ENCODE results near the gene NUP214.
A peak's percentile ranks its signal among the peaks of the same experiment; 100 is the strongest.
"Not testable (repeated sequence)": the region's sequence is repeated elsewhere in the genome, so short reads cannot be mapped to it uniquely, and the experiment has no call there.

The NUP214 gene

DNA sequence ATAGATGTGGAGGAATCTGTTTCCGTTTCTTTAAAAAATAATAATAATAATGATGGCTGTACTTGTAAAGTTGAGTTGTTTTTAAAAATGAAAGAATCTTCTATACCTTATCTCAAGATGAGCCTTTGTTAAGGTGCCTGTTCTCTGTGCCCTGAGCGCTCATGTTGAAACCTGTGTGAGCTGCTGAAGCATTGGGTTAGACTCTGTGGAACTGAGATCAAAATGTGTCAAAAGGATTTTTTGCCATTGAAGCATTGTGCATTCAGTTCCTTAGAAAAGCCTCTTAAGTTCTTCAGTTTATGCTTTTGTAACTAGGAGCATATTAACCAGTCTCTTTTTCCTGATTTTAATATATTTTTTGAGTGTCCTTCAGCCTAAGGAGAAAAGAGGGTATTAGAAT lies 67.7 kb downstream of the NUP214 start:
- no peak for DNase-seq (ENCODE audit: low read depth, low spot score)

DNA sequence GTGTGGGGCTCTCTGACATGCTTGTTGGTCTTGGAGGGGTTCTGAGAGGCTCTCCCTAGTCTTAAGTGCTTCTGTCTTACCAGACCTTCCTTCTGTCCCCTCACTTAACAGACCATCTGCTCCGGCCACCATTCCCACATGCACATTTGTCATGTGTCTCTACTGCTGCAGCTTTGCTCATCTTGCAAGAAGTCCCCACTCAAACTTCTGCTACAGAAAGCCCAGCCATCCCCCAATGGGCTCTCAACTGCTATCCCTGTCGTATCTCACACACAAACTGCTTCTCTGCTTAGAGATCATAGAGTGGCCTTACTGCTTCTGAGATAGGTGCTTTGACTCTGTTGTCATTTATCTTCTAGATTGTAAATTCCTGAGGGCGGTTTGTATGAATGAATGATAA lies 69.4 kb downstream of the NUP214 start:
- no peak for DNase-seq (ENCODE audit: low read depth, low spot score)

GRCh38 chr9:131197160-131197911 lies 72.0 kb downstream of the NUP214 start:
- DNase-seq (ENCODE audit: low read depth, low spot score): no peak

- DNase-seq (ENCODE audit: low read depth, low spot score): no peak
These were observed 72.8 kb downstream of the NUP214 start for GRCh38 chr9:131198041-131198715.

DNA sequence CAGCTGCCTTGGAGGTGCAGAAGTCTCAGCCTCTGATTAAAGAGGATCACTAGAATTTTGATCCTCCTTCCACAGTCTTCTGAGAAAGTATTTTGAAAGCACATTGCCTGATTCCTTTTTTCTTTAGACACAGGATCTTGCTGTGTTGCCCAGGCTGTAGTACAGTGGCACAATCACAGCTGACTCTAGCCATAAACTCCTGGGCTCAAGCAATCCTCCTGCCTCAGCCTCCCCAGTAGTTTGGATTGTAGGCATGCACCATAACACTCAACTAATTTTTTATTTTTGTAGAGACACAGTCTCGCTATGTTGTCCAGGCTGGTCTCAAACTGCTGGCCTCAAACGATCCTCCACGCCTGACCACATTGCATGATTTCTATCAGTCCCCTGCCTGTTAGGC lies 76.5 kb downstream of the NUP214 start:
- no peak for DNase-seq (ENCODE audit: low read depth, low spot score)

GRCh38 chr9:131203431-131204218 lies 78.2 kb downstream of the NUP214 start:
- DNase-seq (ENCODE audit: low read depth, low spot score): no peak

- no peak for DNase-seq (ENCODE audit: low read depth, low spot score)
These were observed 78.9 kb downstream of the NUP214 start for GRCh38 chr9:131204285-131204684.

DNA sequence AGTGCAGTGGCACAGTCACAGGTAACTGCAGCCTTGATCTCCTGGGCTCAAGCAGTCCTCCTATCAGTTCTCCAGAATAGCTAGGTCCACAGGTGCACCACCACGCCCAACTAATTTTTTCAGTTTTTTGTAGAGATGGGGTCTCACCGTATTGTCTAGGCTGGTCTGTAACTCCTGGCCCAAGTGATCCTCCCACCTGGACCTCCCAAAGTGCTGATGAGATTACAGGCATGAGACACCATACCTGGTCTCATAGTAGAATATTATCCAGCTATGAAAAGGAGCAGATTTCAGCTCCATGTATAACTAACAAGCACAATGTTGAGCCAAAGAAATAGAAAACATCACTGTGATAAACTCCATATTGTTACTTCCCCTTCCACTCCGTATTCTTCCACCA lies 81.1 kb downstream of the NUP214 start:
- DNase-seq (ENCODE audit: low read depth, low spot score): no peak

DNA sequence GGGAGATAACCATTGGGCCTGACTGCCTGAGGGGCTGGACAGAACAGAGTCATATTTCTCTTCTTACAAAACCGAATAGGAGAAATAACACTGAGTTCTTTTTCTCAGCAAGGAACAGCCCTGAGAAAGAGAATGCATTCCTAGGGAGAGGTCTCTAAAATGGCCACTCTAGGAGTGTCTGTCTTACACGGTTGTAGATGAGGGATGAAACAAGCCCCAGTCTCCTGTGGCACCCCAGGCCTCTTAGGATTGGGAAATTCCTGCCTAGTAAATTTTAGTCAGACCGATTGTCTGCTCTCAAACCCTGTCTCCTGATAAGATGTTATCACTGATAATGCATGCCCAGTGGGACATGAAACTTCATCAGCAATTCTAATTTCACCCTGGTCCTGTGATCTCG lies 86.5 kb downstream of the NUP214 start:
- DNase-seq (ENCODE audit: low read depth, low spot score): not testable (repeated sequence)

GRCh38 chr9:131214286-131214856 lies 89.0 kb downstream of the NUP214 start:
- DNase-seq (ENCODE audit: low read depth, low spot score): no peak

DNA sequence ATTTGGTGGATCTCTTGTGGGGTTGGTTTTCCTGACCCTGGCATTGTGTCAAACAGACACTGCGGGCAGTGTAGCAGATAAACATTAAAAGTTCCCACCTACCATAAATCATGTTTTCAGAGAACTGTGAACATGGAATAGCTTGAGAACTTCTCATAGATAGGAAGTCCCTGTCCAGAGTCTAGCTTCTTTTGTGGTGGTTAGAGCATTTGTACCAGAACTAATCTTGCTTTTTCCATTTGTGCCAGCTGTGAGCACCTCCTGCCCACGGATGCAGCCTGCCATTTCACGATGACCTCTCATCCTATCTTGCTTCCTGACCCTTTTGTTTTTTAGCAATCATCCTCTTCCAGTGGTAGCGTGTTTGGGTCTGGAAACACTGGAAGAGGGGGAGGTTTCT lies 89.5 kb downstream of the NUP214 start:
- DNase-seq (ENCODE audit: low read depth, low spot score): no peak

GRCh38 chr9:131216806-131217205 lies 91.4 kb downstream of the NUP214 start:
- DNase-seq (ENCODE audit: low read depth, low spot score): no peak

- DNase-seq (ENCODE audit: low read depth, low spot score): no peak
These were observed 92.1 kb downstream of the NUP214 start for GRCh38 chr9:131217331-131218031.

GRCh38 chr9:131218370-131218769 lies 93.0 kb downstream of the NUP214 start:
- DNase-seq (ENCODE audit: low read depth, low spot score): no peak

GRCh38 chr9:131220485-131220884 lies 95.1 kb downstream of the NUP214 start:
- DNase-seq (ENCODE audit: low read depth, low spot score): no peak

- DNase-seq (ENCODE audit: low read depth, low spot score): no peak
These were observed 97.1 kb downstream of the NUP214 start for GRCh38 chr9:131222460-131222859.

DNA sequence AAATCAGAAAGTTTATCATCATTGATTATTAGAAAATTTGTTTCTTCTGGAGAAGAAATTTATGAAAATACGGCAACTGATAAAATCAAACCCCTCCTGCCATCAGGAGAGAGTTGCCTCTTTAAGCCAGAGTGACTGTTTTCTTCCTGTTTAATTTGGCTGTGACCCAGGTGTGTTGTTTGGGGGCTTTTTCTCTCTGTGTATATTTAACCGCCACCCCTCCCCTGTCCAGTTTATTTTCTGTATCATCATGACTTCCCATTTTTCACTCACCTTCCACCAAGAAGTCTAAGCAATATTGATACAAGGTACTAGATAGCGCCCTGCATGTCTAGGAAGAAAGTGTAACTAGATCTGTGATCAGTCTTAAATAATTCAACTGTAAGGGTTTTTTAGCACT lies 100.8 kb downstream of the NUP214 start:
- DNase-seq (ENCODE audit: low read depth, low spot score): no peak

- DNase-seq (ENCODE audit: low read depth, low spot score): no peak
These were observed 101.9 kb downstream of the NUP214 start for GRCh38 chr9:131227112-131227958.

GRCh38 chr9:131227959-131228460 lies 102.6 kb downstream of the NUP214 start:
- no peak for DNase-seq (ENCODE audit: low read depth, low spot score)

DNA sequence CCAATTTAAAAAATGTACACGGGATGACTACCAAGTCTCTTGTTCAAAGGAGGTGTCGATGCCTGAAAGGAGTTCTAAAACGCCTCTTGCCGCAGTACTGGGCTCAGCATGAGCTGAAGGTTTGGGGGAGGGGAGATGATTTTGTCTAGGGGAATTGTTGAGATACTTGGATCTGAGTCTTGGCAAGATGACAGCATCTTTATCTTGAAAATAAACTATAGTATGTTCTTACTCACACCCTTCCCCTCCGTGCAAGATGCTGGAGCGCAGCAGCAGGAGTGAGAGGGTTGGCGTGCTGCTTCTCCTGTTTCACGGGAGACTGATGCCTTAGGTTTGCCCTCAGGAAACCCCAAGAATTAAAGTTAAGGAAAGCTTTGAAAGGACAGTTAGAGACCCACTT lies 103.6 kb downstream of the NUP214 start:
- peak; percentile 25 for DNase-seq (ENCODE audit: low read depth, low spot score)
